HuH-7.5 (cell line): ENCODE results near the gene PARP9.

Experiments used
- DNase-seq: peaks from one replicate; pipeline ENCODE4 v3.0.0; 2011; ENCODE audit warnings: low spot score

Gene PARP9

GRCh38 chr3:122564155-122564912 lies at the start of gene PARP9, which contains the start of gene DTX3L:
TSS of gene PARP9 (minus strand) at chr3:122564300. CDS start at chr3:122559620, 4,680 bp downstream.
TSS of gene DTX3L (plus strand) at chr3:122564338. CDS start at chr3:122564427, 89 bp downstream.
- DNase-seq, result peak; percentile 84

- DNase-seq, result no peak
These were observed 48.6 kb upstream of the PARP9 start for GRCh38 chr3:122612696-122613095.

- DNase-seq, result no peak
These were observed 45.9 kb upstream of the PARP9 start for GRCh38 chr3:122609798-122610559.

GRCh38 chr3:122608916-122609315 lies 44.8 kb upstream of the PARP9 start:
- DNase-seq, result no peak

GRCh38 chr3:122606330-122606729 lies 42.2 kb upstream of the PARP9 start:
- DNase-seq, result no peak

GRCh38 chr3:122603056-122603455 lies 39.0 kb upstream of the PARP9 start:
- no peak for DNase-seq

GRCh38 chr3:122602011-122602710 lies 38.1 kb upstream of the PARP9 start:
- DNase-seq, result no peak

GRCh38 chr3:122598556-122598955 lies 34.5 kb upstream of the PARP9 start:
- no peak for DNase-seq

GRCh38 chr3:122598151-122598550 lies 34.1 kb upstream of the PARP9 start:
- no peak for DNase-seq

- no peak for DNase-seq
These were observed 29.9 kb upstream of the PARP9 start for GRCh38 chr3:122594025-122594424.

GRCh38 chr3:122590610-122591009 lies 26.5 kb upstream of the PARP9 start:
- DNase-seq, result no peak

- no peak for DNase-seq
These were observed 25.2 kb upstream of the PARP9 start for GRCh38 chr3:122589297-122589696.

GRCh38 chr3:122587572-122587971 lies 23.5 kb upstream of the PARP9 start:
- no peak for DNase-seq

- DNase-seq, result no peak
These were observed 22.8 kb upstream of the PARP9 start for GRCh38 chr3:122586773-122587485.

- no peak for DNase-seq
These were observed 22.0 kb upstream of the PARP9 start for GRCh38 chr3:122586098-122586497.

GRCh38 chr3:122582390-122582789 lies 18.3 kb upstream of the PARP9 start:
- DNase-seq, result no peak

GRCh38 chr3:122581622-122582021 lies 17.5 kb upstream of the PARP9 start:
- no peak for DNase-seq

- DNase-seq, result no peak
These were observed 16.4 kb upstream of the PARP9 start for GRCh38 chr3:122580470-122580869.

GRCh38 chr3:122578069-122578740 lies 14.1 kb upstream of the PARP9 start:
- DNase-seq, result no peak

- DNase-seq, result no peak
These were observed 13.4 kb upstream of the PARP9 start, which contains the start of gene PARP15 for GRCh38 chr3:122577409-122578031. TSS of gene PARP15 (plus strand) at chr3:122577650. CDS start at chr3:122577668, 18 bp downstream.
